DMS 273 treated with DMSO at 0.1 percent for 48 hours (cell line): ENCODE results near the gene AUTS2.

Experiments
- DNase-seq: peaks from one replicate; lab custom pipeline; 2025; lab: John Stamatoyannopoulos, UW

Gene AUTS2

DNA sequence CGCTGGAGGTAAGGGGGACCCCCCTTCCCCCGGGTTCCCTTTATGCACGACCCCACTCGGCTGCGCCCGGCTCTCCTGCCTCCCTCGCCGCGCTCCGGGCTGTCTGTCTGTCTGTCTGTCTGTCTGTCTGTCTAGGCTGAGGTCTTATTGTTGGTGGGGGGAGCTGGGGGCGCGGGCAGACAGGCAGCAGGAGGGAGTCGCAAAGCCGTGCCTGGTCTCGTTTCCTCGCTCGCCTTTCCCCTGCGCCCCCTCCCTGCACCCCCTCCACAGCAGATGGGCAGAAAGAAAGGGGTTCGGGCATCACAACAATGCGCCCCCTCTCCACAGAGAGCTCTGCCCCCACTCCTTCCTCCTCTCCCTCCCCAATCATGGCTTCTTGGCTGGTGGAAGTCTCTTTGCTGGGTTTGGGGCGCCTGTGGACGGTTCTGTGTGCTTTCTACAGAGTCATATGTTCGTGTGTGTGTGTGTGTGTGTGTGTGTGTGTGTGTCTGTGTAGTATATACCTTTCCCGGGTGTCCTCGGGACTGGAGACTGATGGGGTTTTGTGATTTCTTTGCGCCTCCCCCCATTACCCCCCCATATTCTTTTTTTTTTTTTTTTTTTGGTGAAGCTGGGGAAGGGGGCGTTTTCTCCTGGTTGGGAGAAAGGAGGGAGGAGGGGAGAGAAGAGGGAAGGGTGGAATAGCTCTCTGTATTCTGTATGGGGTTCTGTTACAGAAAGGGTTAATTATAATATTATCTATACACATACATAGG is 1.9 kb downstream of the AUTS2 start:
- no peak for DNase-seq

DNA sequence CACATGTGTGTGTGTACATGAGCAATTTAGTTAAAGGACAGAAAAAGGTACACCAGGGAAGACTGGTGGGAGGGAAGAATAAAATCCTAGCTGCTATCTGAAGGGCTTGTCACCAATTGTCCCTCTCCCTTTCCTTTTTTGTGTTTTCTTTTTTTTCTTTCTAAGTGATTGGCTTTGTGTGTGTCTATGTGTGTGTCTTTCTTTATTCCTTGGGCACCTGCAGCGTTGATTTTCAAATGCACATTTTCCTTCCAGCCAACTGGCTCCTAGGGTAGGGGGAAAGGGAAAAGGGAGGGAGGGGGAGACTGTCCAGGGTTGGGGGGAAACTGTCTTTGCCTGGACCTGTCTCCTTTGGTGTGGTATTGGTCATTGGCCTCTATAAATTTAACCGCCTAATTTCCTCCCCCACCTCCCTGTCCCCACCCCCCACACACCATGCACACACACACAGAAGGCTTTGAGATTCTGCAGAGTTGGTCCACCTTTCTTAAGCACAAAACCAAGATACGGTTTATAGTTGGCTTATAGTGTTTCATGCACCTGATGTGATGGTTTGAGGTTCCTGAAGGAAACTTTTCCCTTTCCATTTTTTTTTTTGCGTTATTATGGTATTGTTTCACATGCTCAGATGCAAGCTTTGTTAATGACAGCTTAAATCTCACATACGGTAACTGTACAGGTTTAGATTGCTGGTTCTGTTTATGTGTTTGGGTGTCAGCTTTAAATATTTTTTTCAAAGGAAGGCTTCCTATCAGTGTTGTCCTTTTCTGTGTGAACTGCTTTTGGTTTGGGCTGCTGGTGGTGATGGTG is 2.6 kb downstream of the AUTS2 start:
- no peak for DNase-seq

DNA sequence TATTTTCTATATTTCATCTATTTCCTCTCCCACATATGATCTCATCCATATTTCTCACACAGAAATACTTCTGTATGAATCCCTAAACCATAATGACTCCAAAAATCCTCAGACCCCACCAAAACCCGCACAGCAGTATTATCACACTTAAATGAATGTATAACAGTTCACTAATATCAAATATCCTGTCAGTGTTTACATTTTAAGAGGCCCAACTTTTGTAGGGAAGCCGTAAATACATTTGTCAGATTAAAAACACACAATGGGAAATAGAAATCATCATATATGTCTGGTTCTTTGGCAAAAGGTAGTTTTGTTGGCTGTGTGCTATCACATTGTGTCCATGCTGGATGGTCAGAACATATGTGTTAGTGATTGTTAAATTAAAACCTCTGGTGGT is 4.2 kb downstream of the AUTS2 start:
- no peak for DNase-seq

DNA sequence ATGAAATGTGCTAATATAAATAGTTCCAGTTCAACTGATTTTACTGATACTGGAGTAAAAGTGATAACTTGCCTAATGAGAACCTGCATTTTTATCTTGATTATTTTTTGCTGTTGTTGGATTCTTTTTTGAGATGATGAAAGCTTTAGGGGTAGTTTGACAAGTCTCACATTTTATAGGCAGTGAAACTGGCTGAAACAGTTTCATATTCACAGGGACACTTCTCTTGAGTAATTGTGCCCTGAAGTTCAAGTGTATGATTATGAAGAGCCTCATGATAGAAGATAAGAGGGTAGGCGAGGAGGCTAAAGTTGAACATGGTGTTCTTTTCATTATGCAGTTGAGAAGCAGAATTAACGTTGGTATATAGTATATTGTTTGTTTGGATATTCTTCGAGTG is 5.1 kb downstream of the AUTS2 start:
- no peak for DNase-seq

DNA sequence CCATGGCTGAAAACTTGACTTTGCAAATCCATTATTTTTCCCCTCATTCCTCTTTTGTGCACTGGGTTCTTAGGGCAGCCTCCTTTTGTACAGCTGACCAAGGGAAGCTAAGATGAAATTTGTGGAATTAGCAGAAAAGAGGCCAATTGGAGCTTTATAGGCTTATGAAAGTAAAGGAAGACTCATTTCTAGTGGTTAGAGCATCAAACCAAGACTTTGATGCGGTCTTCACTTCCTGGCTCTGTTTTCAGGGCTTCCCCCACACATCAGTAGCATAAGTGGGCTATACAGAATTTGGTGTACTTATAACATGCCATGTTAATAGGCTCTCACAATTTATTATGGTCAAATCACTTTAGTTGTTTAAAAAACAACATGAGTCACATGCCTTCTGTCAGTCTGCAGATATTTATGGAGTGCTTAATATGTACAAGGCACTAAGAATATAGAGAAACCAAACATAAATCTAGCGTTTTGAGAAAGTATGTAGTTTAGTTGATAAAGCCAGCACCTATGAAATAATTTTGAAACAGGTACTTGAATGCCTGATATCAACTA is 5.7 kb downstream of the AUTS2 start:
- no peak for DNase-seq

DNA sequence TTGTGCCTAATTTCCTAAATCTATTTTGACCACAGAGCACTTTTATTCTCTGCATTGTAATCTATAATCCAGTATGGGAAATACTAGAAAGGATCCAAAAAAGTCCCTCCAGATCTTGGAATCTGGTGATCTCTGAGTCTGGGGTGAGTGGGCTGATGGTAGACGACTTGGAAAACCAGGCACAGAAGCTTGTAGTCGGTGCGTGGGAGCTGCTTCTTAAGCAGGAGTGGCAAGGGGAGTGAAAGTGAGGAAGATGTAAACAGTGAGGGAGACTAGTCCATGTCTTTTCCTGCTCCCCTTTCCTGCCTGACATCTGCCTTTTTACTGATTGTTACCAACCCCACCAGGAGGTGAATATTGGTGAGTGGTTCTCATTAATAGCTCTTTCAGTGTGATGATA is 6.8 kb downstream of the AUTS2 start:
- no peak for DNase-seq

DNA sequence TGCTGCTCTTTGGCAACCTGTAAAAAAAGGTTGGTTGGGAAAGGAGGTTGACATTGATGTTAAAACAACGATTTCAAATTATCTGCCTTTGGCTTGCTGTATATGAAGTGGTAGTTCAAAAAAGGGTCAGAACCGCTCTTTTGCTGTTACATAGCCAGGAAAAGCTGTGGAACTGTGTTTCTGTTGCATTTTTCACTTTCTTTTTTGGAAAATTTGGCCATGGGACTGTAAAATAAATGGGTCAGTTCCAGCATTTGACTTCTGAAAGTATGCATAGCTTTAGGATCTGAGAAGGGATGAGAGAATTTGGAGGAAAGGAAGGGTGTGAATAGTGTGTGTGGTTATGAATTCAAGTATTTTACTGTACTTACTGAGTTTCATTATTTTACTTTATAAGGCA is 7.3 kb downstream of the AUTS2 start:
- DNase-seq: no peak

DNA sequence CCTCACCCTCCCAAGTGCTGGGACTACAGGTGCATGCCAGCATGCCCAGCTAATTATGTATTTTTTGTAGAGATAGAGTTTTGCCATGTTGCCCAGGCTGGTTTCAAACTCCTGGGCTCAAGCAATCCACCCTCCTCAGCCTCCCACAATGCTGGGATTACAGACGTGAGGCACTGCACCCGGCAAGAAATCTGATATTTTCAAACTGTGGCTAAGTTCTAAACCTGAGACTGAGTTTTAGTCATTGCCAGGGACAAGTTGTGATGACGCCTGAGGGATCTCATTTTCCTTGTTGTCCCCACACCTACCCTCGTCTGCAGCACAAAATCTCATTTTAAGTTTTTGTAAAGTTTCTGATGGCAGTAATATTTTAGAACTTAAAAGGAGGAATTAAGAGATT is 9.8 kb downstream of the AUTS2 start:
- no peak for DNase-seq

DNA sequence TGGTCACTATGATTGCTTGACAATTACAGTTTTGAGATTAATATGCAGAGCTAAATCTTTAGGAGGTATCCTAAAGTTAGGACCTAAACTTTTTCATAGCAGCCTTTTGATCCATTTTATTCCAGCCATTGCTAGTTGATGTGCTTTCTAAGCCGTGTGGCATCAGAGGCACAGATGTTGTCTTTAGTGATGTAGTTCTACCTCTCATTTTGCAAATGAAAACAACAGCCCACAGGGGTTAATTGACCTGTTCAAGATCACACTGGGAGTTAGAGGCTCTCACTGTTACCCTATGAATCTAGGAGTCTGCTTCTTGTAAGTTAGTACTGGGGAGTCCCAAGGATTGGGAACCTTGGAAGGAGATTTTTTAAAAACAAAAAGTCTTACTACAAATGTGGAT is 10.6 kb downstream of the AUTS2 start:
- DNase-seq: peak; percentile 46

DNA sequence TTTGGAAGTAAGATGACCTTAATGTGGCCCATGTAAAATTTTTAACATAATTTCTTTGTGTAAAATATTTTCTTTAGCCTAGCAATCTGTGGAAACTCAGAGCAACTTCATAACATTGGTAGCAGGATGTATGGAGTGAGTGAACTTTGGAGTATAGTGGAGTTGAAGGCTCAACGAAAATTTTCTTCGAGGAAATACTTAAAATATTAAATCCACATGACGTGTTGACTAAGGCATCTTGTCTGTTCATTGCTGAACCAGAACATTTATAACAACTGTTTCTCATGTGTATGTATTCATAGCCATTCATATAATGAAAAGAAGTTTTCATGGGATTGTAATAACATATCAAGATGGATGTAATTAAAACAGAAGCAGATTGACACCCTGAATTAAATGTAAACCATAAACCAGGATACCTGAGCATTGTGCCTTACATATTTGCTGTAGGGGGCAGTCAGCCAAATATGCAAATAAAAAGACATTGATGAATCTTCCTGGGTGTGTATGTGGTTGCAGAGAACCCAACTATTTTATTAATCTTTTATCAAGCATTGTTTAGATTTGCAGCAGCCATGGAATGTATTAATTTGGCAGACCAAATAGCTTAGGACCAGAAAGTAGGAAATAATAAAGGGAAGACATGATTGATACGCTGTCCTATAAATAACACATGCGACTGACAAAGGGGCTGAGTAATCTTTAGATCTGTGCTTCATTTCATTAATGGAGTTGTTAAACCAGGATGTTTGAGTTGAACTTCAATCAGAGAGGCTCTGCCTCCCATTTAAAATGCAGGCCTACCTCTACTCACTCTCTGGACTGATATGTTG is 11.5 kb downstream of the AUTS2 start:
- DNase-seq: no peak

DNA sequence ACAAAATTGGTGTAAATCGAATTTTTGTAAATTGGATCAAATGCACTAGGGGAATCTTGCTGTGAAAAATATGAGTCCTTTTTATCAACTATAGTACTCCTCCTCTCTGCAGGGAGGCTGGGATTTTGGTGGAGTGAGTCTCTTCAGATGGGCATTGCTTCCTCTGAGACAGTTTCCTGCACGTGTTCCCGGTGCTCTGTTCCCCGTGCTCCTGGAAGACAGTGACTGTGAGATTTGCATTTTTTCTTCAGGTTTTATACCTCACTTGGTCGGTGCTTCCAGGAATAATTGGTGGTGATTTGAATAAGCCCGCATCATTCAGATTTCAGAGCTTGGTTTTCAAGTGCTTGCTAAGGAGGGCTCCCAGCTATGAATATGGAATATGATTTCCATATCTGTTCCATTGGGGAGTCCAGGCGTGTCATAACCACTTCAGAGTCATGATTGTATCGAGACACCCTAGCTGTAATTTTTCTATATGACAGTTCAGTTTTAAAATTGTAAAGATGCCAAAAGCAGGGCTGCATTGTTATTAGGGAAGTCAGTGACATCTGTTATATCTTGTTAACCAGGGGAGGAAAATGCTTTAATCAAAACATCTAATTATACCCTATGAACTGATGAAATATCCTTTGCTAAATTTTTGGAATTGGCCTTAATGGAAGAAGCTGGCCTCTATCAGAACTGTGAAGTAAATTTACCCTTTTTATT is 12.3 kb downstream of the AUTS2 start:
- peak; percentile 64 for DNase-seq

DNA sequence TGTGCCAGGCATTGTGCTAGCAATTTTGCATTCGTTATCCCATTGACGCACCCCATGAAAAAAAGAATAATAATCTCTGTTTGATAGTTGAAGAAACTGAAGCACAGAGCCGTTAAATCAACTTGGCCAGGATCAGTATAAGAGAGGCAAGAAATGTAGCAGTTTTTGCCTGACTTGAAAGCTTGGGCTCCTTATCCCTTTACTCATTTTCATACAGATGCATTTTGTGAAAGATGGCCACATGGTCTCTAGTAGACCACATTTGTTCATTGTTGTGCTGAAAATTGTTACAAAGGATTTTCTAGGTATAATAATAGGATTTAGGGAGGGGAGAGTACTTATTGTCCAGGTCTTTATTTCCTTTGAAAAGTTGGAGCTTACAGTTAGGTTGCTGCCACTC is 14.7 kb downstream of the AUTS2 start:
- DNase-seq: no peak

DNA sequence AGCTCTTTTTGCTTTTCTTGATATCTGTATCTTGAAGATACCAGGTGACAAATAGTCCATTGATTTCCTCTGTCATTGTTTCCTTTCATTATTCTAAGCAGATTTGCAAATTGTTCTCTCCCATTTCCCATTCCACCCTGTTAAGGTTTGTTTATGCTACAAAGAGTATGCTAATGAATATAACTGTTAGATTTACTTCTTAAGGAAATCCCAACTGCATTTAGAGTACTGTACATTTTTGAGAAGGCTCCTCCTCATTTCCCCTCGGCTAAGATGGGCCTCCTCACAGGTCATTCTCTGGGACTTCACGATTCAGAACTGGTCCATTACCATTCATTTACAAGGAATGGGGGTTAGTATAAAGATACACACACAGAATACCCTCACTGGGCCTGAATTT is 15.6 kb downstream of the AUTS2 start:
- no peak for DNase-seq

DNA sequence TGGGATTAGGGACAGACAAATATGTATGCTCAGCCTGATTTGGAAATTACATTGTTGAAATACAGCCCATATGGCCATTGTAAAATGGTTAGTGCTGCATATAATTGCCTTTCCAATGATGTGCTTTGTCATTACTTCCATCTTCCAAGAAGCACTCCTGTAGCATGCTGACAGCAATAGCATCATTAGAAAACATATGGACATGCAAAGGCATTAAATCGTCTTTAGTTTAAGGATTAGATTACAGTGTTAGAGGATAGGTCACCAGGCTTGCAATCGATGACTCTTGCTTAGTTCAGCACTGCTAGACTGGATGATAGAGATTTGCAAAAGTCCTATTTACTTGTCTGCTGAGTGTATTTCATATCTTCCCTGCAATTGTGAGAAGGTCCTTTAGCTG is 17.4 kb downstream of the AUTS2 start:
- peak; percentile 18 for DNase-seq

DNA sequence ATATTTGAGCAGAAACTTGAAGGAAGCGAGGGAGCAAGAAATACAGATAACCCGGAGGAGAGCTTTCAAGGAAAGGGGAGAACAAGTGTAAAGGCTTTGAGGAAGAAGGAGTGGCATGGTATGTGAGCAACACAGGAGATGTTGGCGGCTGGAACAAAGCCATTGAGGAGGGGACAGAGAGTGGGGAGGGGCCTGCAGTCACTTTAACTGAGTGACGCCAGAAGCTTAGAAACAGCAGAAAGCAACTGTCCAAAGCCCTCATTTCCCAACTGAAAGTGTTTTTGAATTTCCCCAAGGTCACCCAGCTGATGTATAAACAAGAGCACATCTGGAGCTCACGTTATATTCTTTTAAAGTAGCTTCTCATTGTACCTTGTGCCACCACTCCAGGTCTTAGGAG is 19.1 kb downstream of the AUTS2 start:
- no peak for DNase-seq

DNA sequence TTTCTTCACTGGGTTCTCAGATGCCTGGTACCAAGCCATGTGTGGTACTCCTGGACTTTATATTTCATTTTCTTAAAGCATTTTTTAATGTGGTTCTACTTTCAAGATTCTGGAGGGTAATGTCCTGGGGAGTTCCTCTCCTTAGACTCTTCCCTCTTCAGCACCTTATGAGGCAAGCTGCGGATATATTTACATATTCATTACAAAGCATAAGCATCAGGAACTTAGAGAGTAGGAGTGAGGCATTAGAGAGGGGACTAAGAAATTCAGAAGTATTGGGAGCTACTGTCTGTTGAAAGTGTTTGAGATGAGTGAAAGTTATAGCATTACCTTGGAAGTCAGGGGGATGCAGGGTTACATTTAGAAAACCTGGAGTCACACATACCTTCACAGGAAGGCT is 20.8 kb downstream of the AUTS2 start:
- DNase-seq: no peak

DNA sequence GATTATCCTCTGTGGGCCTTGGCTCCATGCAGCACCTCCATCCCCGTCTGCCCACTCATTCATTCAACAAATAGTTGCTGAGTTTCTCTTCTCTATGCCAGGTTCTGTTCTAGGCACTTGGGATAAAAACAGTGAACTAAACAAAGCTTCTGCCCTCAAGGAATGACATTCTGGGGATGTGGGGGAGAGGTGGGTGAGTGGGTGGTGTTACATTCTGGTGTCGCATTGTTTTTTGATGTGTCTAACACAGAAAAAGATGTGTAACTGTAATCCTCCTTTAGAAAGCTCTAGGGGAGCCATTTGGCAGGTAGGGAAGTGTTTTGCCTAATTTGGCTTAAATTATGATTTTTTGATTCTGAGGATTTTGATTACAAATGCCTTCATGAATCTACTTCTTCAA is 21.4 kb downstream of the AUTS2 start:
- DNase-seq: no peak

DNA sequence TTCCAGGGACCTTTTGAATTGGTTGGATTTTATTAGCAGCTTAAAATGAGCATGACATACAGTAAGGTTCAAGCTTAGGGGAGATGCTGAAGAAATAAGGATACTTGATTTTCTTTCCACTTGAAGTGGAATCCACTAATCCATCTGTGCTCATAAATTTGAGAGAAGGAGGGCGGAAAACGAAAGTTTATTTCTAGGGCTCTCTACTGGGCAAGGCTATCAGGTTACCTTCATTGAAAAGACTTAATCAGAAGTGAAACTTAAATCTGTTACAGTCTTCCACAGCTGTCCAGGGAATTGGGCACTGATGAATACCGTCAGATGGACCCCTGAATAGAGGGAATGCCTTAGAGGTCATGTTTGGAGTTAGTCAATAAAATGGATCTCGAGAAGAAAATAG is 21.8 kb downstream of the AUTS2 start:
- DNase-seq: peak; percentile 95

DNA sequence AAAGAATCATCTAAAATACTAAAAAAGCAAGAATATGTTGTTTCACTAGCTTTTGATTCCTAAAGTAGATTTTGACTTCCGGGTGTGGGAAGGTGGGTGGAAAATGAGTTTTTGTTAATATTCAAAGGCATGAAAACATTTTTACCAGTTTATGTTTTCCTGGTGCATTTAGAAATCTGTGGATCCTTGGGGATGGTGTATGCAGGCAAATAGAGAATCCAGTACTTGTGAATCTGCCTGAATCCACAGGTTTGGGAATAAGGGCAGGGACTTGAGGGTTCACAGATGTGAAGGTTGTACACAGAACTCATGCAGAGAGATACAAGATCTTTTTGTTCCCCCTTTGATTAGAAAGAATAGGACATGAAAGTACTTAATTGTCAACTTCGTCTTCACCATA is 22.4 kb downstream of the AUTS2 start:
- DNase-seq: no peak

DNA sequence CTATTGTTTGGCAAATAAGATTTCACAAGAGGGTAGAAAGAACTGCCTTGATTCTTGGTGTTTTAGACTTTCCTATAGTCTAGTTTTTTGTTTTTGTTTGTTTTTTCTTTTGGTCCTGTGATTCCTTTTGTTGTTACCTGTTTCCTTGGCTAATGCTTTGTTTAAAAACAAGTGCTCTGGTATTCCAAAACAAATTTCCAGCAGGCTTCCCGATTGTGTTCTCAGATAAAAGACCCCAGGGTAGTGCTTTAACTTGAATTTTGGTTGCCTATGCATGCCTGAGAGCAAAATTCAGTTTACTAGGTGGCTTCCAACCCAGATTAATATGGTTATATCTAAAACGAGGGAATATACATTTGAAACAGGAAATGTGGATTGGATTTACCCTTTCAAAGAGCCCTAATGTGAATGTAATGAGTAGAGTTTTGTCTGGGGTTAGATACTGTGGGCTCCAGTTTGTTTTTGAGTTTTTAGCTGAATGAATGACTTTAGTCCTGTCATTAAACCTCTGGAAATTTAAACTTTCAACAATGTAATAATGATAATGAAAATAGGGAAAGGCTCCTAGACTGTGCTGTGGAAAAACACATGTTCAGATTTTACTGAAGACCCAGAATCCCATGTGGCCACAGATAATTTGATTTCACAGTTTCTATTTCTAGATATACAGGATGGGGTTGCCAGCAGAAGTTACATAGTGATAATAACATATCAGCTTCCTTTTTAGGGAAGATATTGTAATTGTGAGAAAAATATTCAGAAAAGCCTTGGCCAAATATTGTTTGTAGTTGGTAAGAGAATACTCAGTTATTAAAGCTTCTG is 23.9 kb downstream of the AUTS2 start:
- no peak for DNase-seq

DNA sequence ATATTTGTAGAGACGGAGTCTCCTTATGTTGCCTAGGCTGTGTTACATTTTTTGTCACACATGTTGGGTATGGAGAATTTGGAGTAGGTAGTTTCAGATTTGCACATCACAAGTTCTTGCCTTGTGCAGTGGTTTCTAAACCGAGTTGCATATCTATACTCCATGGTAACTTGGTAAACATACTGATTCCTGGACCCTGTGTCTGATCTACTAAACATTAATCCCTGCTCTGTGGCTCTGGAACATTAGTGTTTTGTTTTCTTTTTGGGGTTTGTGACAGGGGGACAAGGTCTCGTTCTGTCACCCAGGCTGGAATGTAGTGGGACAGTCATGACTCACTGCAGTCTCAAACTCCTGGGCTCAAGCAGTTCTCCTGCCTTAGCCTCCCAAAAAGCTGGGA is 24.7 kb downstream of the AUTS2 start:
- no peak for DNase-seq
